ENCODE data around the gene FAM78A. TPM values are rescaled to one million over a fixed set of nuclear protein-coding genes. Genes with fewer than 3 reads are reported as not detected.

The FAM78A gene
- polyA plus RNA-seq, 3 donors = 6.4 to 40.6 (median 7.2) TPM

DNA sequence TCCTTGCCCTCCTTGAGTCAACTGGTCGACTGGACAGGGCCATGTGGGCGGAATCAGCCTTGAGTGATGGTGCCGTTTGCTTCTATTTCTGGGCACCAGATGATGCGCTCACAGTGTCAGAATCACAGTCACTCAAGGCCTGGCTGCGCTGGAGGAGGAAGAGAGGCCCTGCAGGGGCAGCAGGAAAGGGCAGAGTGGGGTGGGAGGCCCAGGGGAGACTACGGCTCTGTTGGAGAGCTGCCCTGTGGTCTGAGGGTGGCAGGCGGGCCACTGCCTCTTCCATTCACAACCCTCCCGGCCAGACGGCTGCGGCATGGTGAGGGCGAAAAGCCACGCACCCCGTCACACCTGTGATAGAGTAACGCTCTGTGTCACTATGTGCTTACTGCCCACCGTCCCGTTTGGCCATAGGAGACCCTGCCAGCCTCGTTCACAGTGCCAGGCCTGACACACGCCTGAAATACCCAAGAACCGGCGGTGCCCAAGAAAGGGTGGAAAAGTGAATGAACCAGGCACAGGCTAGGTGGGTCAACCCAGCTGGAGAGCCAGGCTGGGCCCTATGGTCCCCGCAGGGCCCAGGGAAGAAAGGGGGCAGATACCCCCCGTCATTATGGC lies 23.1 kb upstream of the FAM78A start:
- no peaks in the 10 kb centered on the region for H3K4me1 Mint-ChIP-seq
- intact Hi-C loops (cut with micrococcal nuclease) = no loop called here
- Histone ChIP-seq H4K20me1 (ENCODE audit: insufficient read depth, low read length) (no peaks in the 10 kb centered on the region), H3K9me3 (replicated peaks in 1 of 2; ENCODE audit: control insufficient read depth in 1 of 2, insufficient read depth in 1 of 2, low read length in 2 of 2) (no peaks in the 10 kb centered on the region), H3K4me2 (replicated peaks; ENCODE audit: extremely low read depth, low read length, poor library complexity, severe bottlenecking) (no peak overlapping the region), H3K4me1 (ENCODE audit: control insufficient read depth in 1 of 2, insufficient read depth in 2 of 2, low read length in 2 of 2) (no peaks in the 10 kb centered on the region), H3K27me3 (ENCODE audit: control insufficient read depth in 2 of 2, insufficient read depth in 2 of 2, low read length in 2 of 2) (no peaks in the 10 kb centered on the region), H3K4me3 (replicated peaks in 1 of 3; ENCODE audit: low read depth in 2 of 3, low read length in 3 of 3) (no peak overlapping the region), H3K79me2 (ENCODE audit: insufficient read depth, low read length) (no peaks in the 10 kb centered on the region), H3K27ac (ENCODE audit: low read depth in 1 of 2, low read length in 2 of 2) (no peak overlapping the region), H3K36me3 (replicated peaks in 1 of 2; ENCODE audit: control insufficient read depth in 1 of 2, insufficient read depth in 2 of 2, low read length in 2 of 2) (no peaks in the 10 kb centered on the region), H3K9ac (ENCODE audit: insufficient read depth, low read length, poor library complexity, severe bottlenecking) (no peak overlapping the region), H2AFZ (ENCODE audit: insufficient read depth, low read depth, low read length, poor library complexity, severe bottlenecking) (no peak overlapping the region)
- peaks cover 0 to 4% (median 0%) of the 10 kb centered on the region in 7 donors for H3K9me3 Mint-ChIP-seq
- no peak overlapping the region for H3K27ac Mint-ChIP-seq
- 83% methylated on average over 18 of the region's 22 CpGs for WGBS (ENCODE audit: insufficient coverage)
- TF ChIP-seq, protein P1, sequence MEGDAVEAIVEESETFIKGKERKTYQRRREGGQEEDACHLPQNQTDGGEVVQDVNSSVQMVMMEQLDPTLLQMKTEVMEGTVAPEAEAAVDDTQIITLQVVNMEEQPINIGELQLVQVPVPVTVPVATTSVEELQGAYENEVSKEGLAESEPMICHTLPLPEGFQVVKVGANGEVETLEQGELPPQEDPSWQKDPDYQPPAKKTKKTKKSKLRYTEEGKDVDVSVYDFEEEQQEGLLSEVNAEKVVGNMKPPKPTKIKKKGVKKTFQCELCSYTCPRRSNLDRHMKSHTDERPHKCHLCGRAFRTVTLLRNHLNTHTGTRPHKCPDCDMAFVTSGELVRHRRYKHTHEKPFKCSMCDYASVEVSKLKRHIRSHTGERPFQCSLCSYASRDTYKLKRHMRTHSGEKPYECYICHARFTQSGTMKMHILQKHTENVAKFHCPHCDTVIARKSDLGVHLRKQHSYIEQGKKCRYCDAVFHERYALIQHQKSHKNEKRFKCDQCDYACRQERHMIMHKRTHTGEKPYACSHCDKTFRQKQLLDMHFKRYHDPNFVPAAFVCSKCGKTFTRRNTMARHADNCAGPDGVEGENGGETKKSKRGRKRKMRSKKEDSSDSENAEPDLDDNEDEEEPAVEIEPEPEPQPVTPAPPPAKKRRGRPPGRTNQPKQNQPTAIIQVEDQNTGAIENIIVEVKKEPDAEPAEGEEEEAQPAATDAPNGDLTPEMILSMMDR (IDR thresholded peaks at IDR 0.05) = no peak
- no peak overlapping the region for H3K4me3 Mint-ChIP-seq
- no peaks in the 10 kb centered on the region for H3K36me3 Mint-ChIP-seq
- H3K27me3 Mint-ChIP-seq (ENCODE audit: low read depth in 3 of 3) = peaks cover 1 to 4% (median 1%) of the 10 kb centered on the region in 3 donors
- no peak for DNase-seq

GRCh38 chr9:131298816-131299215 lies 22.5 kb upstream of the FAM78A start:
- no peaks in the 10 kb centered on the region for H3K27me3 ChIP-seq (ENCODE audit: control insufficient read depth in 2 of 2, insufficient read depth in 2 of 2, low read length in 2 of 2)
- TF ChIP-seq, protein P1 (IDR thresholded peaks at IDR 0.05) = no peak
- H2AFZ ChIP-seq (ENCODE audit: insufficient read depth, low read depth, low read length, poor library complexity, severe bottlenecking) = no peak overlapping the region
- H3K79me2 ChIP-seq (ENCODE audit: insufficient read depth, low read length) = no peaks in the 10 kb centered on the region
- no peak overlapping the region for H3K27ac Mint-ChIP-seq
- no peak overlapping the region for H3K27ac ChIP-seq (ENCODE audit: low read depth in 1 of 2, low read length in 2 of 2)
- intact Hi-C loops (cut with micrococcal nuclease) = no loop called here
- no peak overlapping the region for H3K4me2 ChIP-seq (replicated peaks; ENCODE audit: extremely low read depth, low read length, poor library complexity, severe bottlenecking)
- no peaks in the 10 kb centered on the region for H4K20me1 ChIP-seq (ENCODE audit: insufficient read depth, low read length)
- WGBS (ENCODE audit: insufficient coverage) = 95% methylated on average over 10 of the region's 12 CpGs
- H3K36me3 Mint-ChIP-seq = no peaks in the 10 kb centered on the region
- peaks cover 1 to 4% (median 2%) of the 10 kb centered on the region in 3 donors for H3K27me3 Mint-ChIP-seq (ENCODE audit: low read depth in 3 of 3)
- no peak overlapping the region for H3K9ac ChIP-seq (ENCODE audit: insufficient read depth, low read length, poor library complexity, severe bottlenecking)
- H3K4me1 ChIP-seq (ENCODE audit: control insufficient read depth in 1 of 2, insufficient read depth in 2 of 2, low read length in 2 of 2) = no peaks in the 10 kb centered on the region
- no peak for DNase-seq
- no peaks in the 10 kb centered on the region for H3K36me3 ChIP-seq (replicated peaks in 1 of 2; ENCODE audit: control insufficient read depth in 1 of 2, insufficient read depth in 2 of 2, low read length in 2 of 2)
- H3K9me3 ChIP-seq (replicated peaks in 1 of 2; ENCODE audit: control insufficient read depth in 1 of 2, insufficient read depth in 1 of 2, low read length in 2 of 2) = no peaks in the 10 kb centered on the region
- no peak overlapping the region for H3K4me3 ChIP-seq (replicated peaks in 1 of 3; ENCODE audit: low read depth in 2 of 3, low read length in 3 of 3)
- no peak overlapping the region for H3K4me3 Mint-ChIP-seq
- H3K4me1 Mint-ChIP-seq = no peaks in the 10 kb centered on the region
- H3K9me3 Mint-ChIP-seq = peaks cover 0 to 4% (median 0%) of the 10 kb centered on the region in 7 donors
